Activated CD4-positive, alpha-beta T cell treated with anti-CD3 and anti-CD28 coated beads, Interleukin-2, amount 50 U/mL, for 24 hours (primary cell): ENCODE results near the gene EHBP1.

ENCODE experiments used
- DNase-seq, 2 donors: peaks; one replicate each; pipeline ENCODE4 v3.0.0-alpha.2; 2020; ENCODE audit warnings: low read depth in 1 of 2, low spot score in 1 of 2

Gene EHBP1

GRCh38 chr2:63048367-63049171 is 343.1 kb downstream of the EHBP1 start:
- DNase-seq: no peak

- no peak for DNase-seq
These were observed 343.9 kb downstream of the EHBP1 start for GRCh38 chr2:63049211-63049969.

GRCh38 chr2:63049970-63050333 is 344.4 kb downstream of the EHBP1 start:
- peak in 1 of 2 donors; percentile 2 for DNase-seq

GRCh38 chr2:63050334-63051041 is 345.0 kb downstream of the EHBP1 start, which contains the start of gene OTX1:
Gene OTX1 (plus strand): TSS chr2:63050830. CDS start chr2:63052991, 2,161 bp downstream.
- DNase-seq: peak; percentile 1 to 50

- DNase-seq: peak in 1 of 2 donors; percentile 1
These were observed 345.7 kb downstream of the EHBP1 start for GRCh38 chr2:63051042-63051794.

GRCh38 chr2:63051795-63052333 is 346.4 kb downstream of the EHBP1 start:
- DNase-seq: no peak

- DNase-seq: no peak
These were observed 347.0 kb downstream of the EHBP1 start for GRCh38 chr2:63052411-63053080.

- DNase-seq: no peak
These were observed 347.8 kb downstream of the EHBP1 start for GRCh38 chr2:63053081-63053888.

GRCh38 chr2:63053889-63054602 is 348.5 kb downstream of the EHBP1 start:
- peak in 1 of 2 donors; percentile 1 for DNase-seq

GRCh38 chr2:63054841-63055225 is 349.3 kb downstream of the EHBP1 start:
- no peak for DNase-seq

GRCh38 chr2:63055226-63056106 is 350.0 kb downstream of the EHBP1 start:
- DNase-seq: no peak

GRCh38 chr2:63056107-63057050 is 350.9 kb downstream of the EHBP1 start:
- DNase-seq: peak in 1 of 2 donors; percentile 0

- DNase-seq: no peak
These were observed 352.0 kb downstream of the EHBP1 start for GRCh38 chr2:63057249-63058143.

- DNase-seq: peak in 1 of 2 donors; percentile 0
These were observed 352.8 kb downstream of the EHBP1 start for GRCh38 chr2:63058144-63058920.
